ENCODE results near the gene FGF18.

FGF18 gene

DNA sequence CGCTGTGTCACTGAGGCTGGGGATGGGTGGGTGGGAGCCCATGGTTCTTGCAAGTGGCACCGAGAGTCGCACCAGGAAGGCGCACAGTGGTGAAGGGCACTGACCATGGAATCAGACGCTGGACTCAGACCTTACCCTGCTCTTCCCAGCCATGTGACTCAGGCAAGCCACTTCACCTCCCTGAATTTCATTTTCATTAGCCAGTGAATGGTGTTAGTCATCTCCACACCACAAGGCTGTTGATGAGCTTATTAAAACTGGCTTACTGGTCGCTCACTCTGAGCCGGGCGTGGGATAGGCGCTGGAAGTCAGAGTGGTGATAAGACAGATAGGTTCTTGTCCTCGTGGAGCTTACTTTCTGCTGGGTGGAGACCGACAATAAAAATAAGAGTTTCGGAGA, 25.1 kb downstream of the FGF18 start:
- DNase-seq, result no peak

DNA sequence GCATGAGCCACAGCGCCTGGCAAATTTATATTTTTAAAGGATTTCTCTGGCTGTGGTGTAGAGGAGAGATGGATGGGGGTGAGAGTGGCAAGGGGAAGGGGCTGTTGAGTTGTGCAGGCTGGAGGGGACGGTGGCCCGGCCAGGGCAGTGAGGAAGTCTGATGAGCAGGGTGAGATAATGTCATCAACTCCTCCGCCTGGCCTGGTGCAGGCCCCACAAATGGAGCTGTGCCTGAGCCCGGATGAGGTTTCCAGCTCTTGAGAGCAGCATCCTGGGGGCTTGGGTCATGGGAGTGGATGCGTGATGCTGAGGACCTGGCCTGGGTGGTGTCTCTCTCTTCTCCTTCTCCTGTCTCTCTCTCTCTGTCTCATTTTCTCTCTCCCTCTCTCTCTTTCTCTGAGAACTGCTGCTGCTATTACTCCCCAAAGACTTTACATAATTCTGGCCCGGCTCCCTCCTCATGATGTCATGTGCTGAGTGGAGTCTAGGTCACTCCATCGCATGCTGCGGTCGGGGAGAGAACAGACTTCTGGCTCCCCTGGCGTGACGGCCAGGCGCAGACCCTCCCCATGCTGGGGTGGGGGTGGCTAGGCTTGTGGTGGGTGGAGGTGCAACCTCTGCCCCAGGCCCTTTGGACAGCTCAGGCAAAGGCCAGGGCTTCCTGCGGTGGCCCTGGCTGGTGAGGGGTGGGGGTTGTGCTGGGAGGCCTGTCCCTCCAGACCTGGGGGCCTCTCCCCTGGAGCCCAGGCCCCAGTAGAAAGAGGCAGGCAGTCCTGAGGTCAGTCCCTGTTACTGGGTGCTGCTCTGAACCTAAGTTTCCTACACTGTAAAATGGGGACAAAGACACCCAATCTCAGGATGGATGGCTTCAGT, 26.4 kb downstream of the FGF18 start:
- DNase-seq, result no peak

DNA sequence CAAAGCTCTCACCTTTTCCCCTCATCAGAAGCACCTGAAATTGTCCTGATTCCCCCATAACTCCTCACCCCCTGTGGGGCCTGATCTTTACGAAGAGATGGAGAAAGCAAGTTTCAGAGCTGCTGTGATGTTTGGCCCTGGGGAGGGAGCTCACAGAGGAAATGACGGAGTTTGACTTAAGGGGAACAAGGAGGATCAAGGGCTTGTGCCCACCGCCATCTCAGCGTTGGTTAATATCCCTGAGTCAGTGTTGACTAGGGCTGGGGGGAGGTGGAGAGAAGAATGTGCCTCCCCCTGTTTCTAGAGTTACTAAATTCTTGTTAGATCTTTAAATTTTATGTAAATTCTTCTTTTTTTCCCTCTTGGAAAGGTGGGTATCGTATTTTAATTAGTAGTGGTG, 27.8 kb downstream of the FGF18 start:
- no peak for DNase-seq

DNA sequence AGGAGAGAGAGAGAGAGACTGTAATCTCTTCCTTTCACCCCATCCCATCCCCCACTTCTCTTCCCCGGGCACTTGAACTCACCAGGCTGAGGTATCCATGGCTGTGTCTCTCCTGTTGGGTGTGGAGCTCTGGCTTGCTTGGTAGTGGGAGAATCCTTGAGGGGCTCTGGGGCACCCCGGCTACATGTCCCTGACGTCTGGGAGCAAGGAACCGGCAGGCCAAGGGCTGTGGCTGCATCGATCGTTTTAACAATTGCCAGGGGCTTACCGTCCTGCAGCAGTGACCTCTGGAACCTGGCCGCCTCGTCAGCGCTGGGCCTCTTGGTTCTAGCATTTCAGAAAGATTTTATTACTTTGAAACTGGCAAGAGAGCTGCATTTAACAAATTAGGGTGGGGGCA, 30.0 kb downstream of the FGF18 start:
- no peak for DNase-seq

DNA sequence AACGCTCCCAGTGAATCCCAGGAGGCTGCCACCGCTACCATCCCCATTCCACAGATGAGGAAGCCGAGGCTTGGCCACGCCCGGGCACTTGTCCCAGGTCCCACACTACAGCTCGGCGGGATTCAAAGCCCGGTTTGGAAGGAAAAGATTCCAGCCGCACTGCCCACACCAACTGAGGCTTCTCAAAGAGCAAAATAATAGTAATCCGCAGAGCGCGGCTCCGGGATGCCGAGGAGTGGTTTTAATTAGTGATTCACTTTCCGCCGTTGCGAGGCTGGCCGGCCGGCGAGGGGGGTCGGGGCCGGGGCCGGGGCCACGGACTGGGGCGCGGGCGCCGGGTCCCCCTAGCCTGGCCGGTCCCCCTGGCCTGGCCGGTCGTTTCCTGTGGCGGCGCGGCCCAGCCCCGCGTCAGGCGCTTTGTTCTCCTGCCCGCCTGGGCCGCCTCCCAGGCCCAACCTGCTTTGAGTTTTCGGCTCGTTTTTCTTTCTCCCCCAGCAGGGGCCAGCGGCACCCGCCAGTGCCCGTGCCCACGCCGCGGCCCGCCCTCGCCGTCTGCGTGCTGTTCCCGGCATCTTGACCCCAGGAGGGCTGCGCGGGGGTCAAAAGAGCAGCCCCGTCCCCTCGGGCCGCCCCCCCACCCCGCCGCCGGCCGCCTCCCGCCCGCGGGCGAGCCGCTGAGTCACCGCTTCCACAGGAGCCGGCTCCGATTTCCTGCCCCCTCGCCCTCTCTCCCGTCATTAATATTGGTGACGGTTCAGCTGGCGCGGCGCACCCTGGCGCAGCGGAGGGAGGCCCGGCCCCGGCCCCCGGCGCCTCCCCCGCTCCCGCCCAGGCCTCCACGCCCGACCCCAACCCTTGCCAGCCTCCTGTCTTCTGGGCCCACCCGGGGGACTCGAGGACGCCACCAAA, 31.2 kb downstream of the FGF18 start:
- peak; percentile 66 for DNase-seq

DNA sequence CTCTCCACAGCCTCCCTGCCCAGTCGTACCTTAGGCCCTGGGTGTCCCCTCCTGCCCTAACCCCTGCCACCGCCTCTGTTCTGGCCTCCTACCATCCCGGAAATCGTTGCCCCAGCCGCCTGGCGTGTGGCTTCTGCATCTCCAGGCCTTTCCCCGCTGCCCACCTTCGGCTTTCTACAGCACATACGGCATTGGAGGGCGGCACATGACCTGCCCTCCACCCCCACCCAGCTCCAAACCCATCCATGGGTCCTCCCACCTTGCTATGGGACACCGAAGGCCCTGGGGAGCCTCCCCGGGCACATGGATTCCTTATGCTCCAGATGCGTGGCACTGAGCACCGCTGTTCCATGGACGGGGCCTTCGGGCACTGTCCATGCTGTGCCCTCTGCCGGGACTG, 32.0 kb downstream of the FGF18 start:
- no peak for DNase-seq

DNA sequence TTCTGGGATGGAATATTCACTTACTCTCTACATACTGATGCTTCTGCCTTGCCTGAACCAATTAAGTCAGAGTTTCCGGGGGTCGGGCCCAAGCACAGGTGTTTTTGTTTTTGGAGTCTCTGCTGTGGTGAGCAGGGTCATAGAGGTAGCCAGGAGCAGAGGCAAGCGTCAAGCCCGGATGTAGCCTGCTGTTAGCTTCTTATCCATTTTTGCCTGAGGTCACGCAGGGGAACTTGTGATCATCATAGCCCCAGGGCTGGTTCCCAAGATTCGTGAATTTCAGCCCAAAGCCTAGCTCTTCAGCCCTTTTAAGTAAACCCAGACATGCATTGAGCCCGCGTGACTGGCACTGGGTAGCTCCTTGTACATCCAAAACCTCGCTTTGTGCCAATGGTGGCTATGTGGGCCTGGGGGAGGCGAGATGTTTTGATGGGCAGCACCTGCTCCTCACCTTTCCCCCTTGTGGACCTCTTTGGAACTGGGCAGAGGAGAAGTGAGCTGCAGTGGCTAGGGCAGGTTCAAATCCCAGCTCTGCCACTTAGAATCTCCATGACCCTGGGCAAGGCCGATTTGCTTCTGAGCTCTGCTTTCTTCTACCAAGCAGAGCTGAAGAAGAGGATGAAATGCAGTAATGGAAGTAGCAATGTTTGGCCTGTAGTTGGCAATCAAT, 33.7 kb downstream of the FGF18 start:
- no peak for DNase-seq

DNA sequence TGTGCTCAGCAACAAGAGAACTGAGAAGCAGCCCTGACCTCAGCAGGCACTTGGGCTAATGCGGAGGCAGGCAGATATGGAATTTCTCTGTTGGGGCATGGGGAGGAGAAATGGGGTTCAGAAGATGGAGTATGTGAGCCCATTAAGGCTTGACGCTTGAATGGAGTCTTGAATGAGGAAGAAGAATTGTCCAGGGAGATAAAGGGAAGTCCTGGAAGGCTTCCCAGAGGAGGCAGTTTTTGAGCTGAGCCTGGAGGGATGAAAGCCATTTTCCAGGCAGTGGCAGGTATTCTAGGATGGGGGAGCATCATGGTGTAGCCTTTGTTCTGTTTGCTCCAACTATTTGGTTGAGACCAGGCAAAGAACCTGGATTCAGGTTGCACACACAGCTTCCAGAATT, 34.5 kb downstream of the FGF18 start:
- DNase-seq, result no peak

DNA sequence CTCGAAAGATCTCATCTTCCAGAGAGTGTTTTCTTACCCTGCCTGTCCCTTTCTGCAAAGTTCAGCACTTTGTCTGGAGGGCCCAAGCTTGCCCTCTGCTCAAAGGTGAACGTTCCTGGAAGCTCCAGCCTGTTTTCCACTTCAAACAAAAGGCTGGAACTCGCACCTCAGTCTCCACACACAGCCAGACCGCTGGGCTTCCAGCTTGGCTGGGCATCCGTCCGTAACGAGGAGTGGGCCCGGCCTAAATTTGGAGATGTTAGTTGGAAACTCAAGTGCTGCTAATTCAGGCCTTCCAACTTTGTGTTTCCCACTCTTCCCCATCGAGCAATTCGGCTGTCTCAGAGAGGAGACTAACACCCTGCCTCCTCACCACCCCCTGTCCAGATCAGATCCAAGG, 35.1 kb downstream of the FGF18 start:
- DNase-seq, result no peak

DNA sequence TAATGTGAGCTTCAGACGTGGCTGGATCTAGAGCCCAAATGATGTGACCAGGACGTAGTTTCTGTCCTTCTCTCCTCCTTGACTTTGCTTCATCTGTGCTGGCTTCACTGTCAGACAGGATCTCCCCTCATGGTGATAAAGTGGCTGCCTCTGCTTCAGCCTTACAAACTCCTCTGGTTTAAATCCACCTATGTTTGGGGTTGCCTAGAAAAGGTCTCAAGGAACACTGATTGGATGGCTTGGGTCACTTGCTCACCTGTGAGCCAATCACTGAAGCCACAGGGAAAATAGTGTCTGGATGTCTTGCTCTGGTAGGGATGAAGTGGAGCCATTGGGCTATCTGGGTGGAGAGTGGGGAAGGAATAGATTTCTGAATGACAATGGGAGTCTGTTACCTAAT, 36.1 kb downstream of the FGF18 start:
- DNase-seq, result no peak

DNA sequence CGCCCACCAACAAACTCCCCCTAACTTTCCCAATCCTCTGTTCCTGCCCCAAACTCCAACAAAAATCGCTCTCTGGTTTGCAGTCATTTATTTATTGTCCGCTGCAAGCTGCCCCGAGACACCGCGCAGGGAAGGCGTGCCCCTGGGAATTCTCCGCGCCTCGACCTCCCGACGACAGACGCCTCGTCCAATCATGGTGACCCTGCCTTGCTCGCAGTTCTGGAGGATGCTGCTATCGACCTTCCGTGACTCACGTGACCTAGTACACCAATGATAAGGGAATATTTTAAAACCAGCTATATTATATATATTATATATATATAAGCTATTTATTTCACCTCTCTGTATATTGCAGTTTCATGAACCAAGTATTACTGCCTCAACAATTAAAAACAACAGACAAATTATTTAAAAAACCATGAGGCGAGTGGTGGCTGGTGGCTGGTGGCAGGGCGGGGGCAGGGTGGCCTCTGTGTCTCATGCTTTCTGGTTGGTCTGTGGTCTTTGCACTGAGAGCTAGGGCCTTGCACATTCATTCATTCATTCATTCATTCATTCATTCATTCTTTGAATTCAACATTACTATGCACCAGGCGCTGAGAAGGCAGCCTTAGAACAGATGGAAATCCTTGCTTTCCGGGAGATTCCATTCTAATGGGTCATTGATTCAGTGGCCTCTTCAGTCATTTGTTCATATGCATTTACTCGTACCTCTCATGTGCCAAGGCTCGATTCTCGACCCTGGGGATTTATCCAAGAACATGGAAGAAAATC, 37.9 kb downstream of the FGF18 start:
- DNase-seq, result no peak

DNA sequence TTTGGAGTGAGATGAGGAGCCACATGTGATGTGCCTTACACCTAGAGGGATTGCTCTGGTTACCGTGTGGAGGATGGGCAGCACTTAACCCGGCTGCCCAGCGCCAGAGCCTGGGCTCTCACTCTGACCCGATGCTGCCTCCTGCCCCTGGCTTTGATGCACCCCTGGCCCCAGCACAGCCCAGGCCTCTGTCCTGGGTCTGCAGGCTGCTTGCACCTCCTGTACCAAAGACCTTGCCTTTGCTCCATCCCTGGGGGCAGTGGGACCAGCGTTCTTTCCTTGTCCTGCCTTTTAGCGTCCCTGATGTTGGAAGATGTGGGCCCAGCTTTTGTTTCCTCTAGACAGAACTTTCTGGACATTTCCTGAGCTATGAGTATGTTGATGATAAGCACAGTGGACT, 40.4 kb downstream of the FGF18 start:
- DNase-seq, result no peak

DNA sequence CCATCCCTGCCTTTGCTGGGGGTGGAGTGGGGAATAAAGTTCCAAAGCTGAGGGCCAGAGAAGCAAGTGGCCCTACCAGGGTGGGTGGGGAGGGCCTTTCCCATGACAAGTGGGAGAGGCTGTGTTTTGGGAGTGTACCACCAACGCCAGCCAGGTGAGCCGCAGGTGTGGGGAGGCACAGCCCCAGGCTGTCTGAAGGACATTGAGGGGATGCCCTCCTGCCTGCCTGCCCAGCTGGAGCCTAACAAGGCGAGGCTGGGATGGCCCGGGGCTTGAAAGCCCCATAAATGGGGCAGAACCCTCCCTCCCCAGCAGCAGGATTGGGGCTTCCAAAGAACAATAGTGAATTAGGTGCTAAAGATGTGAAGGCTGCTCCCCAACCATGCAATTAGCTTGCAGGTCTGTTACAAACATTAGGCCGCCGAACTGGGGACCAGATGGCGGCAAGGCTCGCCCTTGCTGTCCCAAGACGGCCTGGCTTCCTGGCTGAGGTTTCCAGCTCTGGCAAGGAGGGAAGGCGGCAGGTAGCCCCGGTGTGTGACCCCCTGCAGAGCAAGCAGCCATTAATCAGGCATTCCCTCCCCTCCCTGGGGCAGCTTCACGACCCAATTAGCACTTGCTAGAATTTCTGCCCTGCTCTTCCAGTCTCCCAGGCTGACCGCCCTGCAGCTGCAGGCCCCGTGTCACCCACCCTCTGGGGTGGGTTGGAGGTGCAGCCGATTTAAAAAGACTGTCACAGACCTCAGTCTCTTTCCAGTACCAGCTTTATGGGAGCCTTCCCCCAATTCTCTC, 42.9 kb downstream of the FGF18 start:
- DNase-seq, result no peak

DNA sequence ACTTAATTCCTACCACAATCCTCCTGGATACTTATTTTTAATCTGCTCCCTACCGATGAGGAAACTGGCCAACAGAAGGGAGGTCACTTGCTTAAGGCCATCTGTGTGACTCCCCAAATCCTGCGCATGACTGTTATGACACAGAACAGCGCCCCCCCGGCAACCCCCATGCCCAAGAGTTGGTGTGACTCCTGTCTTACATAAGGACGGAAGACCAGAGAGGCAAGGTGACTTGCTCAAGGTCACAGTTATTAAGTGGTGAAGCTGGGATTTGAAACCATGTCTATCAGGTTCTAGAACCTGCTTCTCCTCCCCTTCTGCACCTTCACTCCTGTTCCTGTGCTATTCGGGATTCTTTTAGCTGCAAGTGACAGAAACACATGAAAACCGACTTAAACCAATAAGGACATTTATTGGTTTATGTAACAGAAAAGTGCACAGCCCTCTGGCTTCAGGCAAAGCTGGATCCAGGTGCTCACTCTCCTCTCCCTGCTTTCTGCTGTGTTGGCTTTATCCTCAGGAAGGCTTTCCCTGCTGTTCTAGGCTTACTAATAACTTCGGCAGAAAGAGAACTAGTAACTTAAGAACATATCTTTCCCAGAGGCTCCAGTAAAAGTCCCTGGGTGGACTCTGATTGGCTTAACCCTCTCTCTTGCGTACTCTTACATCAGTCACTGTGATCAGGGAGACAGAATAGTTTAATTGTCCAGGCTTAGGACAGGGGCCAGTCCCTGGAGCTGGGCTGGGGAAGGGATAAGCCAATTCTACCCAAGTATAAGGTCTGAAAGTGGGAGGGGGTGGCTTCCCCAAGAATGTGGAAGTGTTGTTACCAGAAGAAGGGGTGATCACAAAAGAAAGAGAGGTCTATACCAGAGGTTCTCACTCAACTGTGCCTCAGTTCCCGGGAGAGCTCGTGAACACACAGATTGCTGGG, 43.7 kb downstream of the FGF18 start:
- no peak for DNase-seq

DNA sequence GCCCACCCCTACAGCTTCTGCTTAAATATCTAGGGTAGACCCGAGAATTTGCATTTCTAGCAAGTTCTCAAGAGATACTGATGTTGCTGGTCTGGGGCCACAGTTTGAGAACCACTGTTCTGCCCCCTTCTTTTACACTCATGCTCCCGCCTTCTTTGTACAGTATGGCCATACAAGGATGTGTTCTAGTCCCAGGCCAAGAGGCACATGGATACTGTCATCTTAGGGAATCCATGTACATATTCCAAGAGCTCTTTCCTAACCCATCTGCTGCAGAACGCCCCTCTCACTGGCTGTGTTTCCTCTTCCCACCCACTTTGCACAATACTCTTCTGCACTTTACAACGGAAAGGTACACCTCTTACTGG, 44.4 kb downstream of the FGF18 start:
- DNase-seq, result no peak

DNA sequence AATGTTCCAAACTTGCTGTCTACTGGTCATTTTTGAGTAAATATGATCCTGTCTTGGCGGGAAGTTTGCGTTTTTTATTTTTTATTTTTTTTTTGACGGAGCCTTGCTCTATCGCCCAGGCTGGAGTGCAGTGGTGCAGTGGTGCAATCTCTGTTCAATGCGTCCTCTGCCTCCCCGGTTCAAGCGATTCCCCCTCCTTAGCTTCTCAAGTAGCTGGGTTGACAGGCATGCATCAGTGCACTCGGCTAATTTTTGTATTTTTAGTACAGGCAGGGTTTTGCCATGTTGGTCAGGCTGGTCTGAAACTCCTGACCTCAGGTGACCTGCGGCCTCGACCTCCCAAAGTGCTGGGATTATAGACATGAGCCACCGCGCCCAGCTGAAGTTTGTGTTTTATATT, 45.4 kb downstream of the FGF18 start:
- no peak for DNase-seq

DNA sequence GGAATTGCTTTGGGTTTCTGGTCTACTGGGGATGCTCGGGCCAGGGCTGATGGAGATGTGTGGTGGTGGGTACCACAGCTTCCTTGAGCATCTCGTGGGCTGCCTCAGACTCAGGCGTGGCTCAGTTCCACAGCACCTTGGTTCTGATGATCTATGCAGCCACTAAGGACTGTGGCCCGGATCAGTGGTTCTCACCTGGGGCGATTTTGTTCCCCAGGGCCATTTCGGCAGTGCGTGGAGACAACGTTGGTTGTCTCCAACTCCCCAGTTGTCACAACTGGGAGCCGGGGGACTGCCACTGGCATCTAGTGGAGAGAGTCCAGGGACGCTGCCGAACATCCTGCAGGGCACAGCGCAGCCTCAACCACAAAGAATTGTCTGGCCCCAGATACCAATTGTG, 47.7 kb downstream of the FGF18 start:
- no peak for DNase-seq

DNA sequence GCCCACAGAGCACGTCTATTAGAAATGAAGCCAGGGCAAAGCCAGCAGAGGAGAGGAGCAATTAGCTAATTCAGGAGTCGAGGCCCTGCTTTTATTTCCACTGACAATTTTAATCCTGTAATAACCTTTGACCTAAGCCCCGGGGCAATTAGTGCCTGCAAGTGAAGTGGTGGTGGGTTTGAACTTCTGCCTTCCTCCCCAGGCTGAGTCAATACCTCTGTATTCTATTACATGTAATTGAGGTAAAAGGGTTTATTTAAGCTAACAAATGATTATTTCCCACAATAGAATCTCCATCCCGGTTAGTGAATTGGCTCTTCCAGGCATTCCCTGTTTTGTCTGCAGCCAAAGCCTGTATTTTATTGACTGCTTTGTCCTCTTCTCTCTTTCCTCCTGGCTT, 49.9 kb downstream of the FGF18 start:
- no peak for DNase-seq

DNA sequence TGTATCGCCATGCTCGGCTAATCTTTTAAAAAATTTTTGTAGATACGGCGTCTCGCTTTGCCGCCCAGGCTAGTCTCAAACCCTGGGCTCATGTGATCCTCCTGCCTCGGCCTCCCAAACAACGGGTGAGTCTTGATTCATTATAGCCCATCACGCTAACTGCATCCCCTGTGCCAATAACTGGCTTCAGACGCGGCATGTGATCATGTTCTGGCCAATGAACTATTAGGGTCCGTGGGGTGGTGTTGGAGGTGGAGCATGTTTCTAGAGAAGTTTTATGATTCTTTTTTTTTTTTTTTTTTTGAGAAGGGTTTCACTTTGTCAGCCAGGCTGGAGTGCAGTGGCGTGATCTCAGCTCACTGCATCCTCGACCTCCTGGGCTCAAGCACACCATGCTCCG, 51.0 kb downstream of the FGF18 start:
- no peak for DNase-seq

DNA sequence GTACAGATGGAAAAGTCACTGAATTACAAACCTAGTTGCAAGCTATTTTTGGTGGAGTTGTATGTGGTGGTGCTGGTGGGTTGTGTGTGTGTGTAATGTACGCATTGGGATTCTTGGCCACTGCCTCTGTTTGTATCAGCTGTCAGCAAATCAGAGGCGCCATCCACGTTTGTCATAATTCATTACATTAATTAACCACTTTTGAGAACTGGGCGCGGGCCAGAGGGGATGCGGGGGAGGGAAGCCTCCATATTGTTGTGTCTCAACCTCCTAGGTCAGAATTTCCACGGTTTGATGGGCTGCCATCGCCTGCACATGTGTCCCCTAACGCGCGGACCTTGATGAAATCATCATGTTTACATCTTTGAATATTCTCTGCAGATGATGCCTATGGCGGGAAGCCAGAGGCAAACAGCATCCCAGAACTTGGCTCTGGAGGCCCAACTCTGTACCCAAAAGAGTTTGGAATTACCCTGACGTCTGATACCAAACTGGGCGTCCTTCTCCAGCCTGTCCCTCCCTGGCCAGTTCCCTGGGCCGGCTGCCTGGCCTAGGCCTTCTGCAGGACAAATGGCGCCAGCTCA, 54.9 kb downstream of the FGF18 start:
- DNase-seq, result no peak
